GM23338 (cell line): ENCODE measurements around the gene PPP1R27. TPM values are rescaled to one million over a fixed set of nuclear protein-coding genes. Genes with fewer than 3 reads are reported as not detected.
A peak's percentile ranks its signal among the peaks of the same experiment; 100 is the strongest.

ENCODE experiments used
- ATAC-seq: fragments of 200-7000 bp; cut with Tn5 transposase; 3 replicates; pipeline ENCODE4 v1.9.1; 2020
- DNase-seq: peaks from one replicate; pipeline ENCODE4 v3.0.0-alpha.2; 2015; ENCODE audit warnings: low spot score
- H2AFZ ChIP-seq: fragments of 200-600 bp; sonication (generic); 2 replicates; pipeline ENCODE4 v1.8.0; 2016; ENCODE audit warnings: antibody characterized with exemption, mild to moderate bottlenecking, moderate library complexity
- H3F3A ChIP-seq: fragments of 200-600 bp; sonication (generic); replicated peaks from 2 replicates; pipeline ENCODE4 v1.8.0; 2017; ENCODE audit warnings: antibody characterized with exemption, mixed run types, low read depth
- H3K27ac ChIP-seq: fragments of 200-600 bp; sonication (generic); 2 replicates; pipeline ENCODE4 v1.6.1; 2016; ENCODE audit warnings: low read depth
- H3K27me3 ChIP-seq: fragments of 200-600 bp; sonication (generic); 2 replicates; pipeline ENCODE4 v1.8.0; 2016; ENCODE audit warnings: mild to moderate bottlenecking, mixed run types, moderate library complexity; ENCODE audit not compliant: insufficient read depth
- H3K36me3 ChIP-seq: fragments of 200-600 bp; sonication (generic); 2 replicates; pipeline ENCODE4 v1.8.0; 2016; ENCODE audit warnings: mild to moderate bottlenecking; ENCODE audit not compliant: insufficient read depth
- H3K4me1 ChIP-seq: fragments of 200-600 bp; sonication (generic); 2 replicates; pipeline ENCODE4 v1.8.0; 2016; ENCODE audit warnings: mild to moderate bottlenecking, moderate library complexity; ENCODE audit not compliant: insufficient read depth
- H3K4me2 ChIP-seq: fragments of 200-600 bp; sonication (generic); 2 replicates; pipeline ENCODE4 v1.7.1; 2017; ENCODE audit warnings: mixed run types
- H3K4me3 ChIP-seq: fragments of 200-600 bp; sonication (generic); 2 replicates; pipeline ENCODE4 v1.6.1; 2016; ENCODE audit warnings: mixed run types
- H3K79me2 ChIP-seq: fragments of 200-600 bp; sonication (generic); replicated peaks from 2 replicates; pipeline ENCODE4 v1.8.0; 2017; ENCODE audit warnings: mild to moderate bottlenecking; ENCODE audit not compliant: insufficient read depth
- H3K9me2 ChIP-seq: fragments of 200-600 bp; sonication (generic); 2 replicates; pipeline ENCODE4 v1.8.0; 2017; ENCODE audit not compliant: insufficient read depth
- H4K20me1 ChIP-seq: fragments of 200-600 bp; sonication (generic); replicated peaks from 2 replicates; pipeline ENCODE4 v1.8.0; 2017; ENCODE audit warnings: mild to moderate bottlenecking; ENCODE audit not compliant: insufficient read depth
- H3K27ac Mint-ChIP-seq: 2 replicates; pipeline ENCODE4 v1.8.0; 2020; ENCODE audit warnings: inconsistent platforms, mild to moderate bottlenecking, moderate library complexity, mixed read lengths
- H3K27me3 Mint-ChIP-seq: 3 replicates; pipeline ENCODE4 v1.8.0; 2022; ENCODE audit warnings: low read depth, mild to moderate bottlenecking, moderate library complexity, mixed read lengths, inconsistent platforms; ENCODE audit not compliant: insufficient read depth, poor library complexity
- H3K36me3 Mint-ChIP-seq: 3 replicates; pipeline ENCODE4 v1.8.0; 2021; ENCODE audit warnings: low read depth, mild to moderate bottlenecking, inconsistent platforms, moderate library complexity, mixed read lengths
- H3K4me1 Mint-ChIP-seq: 3 replicates; pipeline ENCODE4 v1.8.0; 2020; ENCODE audit warnings: mild to moderate bottlenecking, inconsistent platforms, mixed read lengths
- H3K4me3 Mint-ChIP-seq: 3 replicates; pipeline ENCODE4 v1.8.0; 2021; ENCODE audit warnings: moderate library complexity, mild to moderate bottlenecking, inconsistent platforms, mixed read lengths
- H3K9me3 Mint-ChIP-seq: 3 replicates; pipeline ENCODE4 v1.8.0; 2020; ENCODE audit warnings: moderate library complexity, mild to moderate bottlenecking, inconsistent platforms, mixed read lengths
- EZH2 ChIP-seq: fragments of 200-600 bp; sonication (generic); IDR thresholded peaks from one replicate; pipeline ENCODE4 v1.8.0; 2017; ENCODE audit warnings: antibody characterized with exemption, mild to moderate bottlenecking, low read depth; ENCODE audit not compliant: unreplicated experiment
- POLR2AphosphoS5 ChIP-seq: IDR thresholded peaks from 2 replicates; pipeline ENCODE4 v1.6.1; 2016; ENCODE audit warnings: antibody characterized with exemption, low read depth
- ZNF331 ChIP-seq: fragments of 250-450 bp; sonication (Bioruptor Pico); IDR thresholded peaks from 2 replicates; pipeline ENCODE4 v1.5.0; 2020; ENCODE audit warnings: low read depth, mild to moderate bottlenecking, moderate library complexity
- polyA plus RNA-seq: library from polyadenylated mRNA; unstranded; fragments of >200 nt; fragmentation: Nextera tagmentation; extraction: Ambion mirVana; gene quantifications from 2 replicates; pipeline ENCODE4 v1.2.1, GENCODE V29; 2016
- total RNA-seq: library from RNA; depleted of rRNA; stranded (reverse); fragments of >200 nt; shearing (Covaris generic); gene quantifications from 2 replicates; pipeline ENCODE4 v1.2.3, GENCODE V29; 2014
- TF ChIP-seq, protein P1 (sequence below): fragments of 250-450 bp; sonication (Bioruptor Pico); IDR thresholded peaks from 2 replicates; pipeline ENCODE4 v1.5.0; 2020; ENCODE audit warnings: mild to moderate bottlenecking, moderate library complexity
- TF ChIP-seq, protein P2 (sequence below): IDR thresholded peaks from one replicate; pipeline ENCODE4 v1.6.1; 2018; ENCODE audit warnings: antibody characterized with exemption; ENCODE audit not compliant: unreplicated experiment
- TF ChIP-seq, protein P3 (sequence below), 2 experiments: fragments of 200-600 bp in 1 of 2; sonication (generic) in 1 of 2; conservative IDR thresholded peaks; 2 replicates each; pipeline versions ENCODE4 v1.5.1 to v1.6.1; 2016 to 2017; ENCODE audit warnings: antibody characterized with exemption in 2 of 2, low read depth in 2 of 2, mild to moderate bottlenecking in 2 of 2, moderate library complexity in 1 of 2

Gene PPP1R27
- total and polyA plus RNA-seq, 2 experiments from 2014 or later: 0.65 TPM; not detected in 1

DNA sequence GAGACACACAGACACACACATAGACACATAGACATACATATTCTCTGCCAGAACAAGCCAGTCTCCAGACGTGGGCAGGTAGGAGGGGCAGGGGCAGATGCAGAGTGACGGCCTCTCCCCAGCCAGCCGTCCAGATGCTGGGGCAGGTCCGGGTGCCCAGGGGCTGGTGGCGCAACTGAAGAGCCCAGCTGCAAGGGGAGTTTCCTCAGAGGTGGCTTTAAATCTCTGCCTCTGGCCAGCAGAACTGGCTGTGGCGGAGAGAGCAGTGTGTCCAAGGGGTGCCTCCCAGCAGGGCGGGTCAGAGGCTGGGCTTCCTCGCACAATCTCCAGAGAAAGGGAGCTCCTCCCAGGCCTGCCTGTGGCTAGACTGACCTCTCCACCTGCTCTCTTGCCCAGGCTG lies 40.3 kb downstream of the PPP1R27 start:
- H3K4me2 ChIP-seq: no peak overlapping the region
- no peaks in the 10 kb centered on the region for H3K4me1 Mint-ChIP-seq
- H3K27ac ChIP-seq: no peak overlapping the region
- TF ChIP-seq, protein P1, sequence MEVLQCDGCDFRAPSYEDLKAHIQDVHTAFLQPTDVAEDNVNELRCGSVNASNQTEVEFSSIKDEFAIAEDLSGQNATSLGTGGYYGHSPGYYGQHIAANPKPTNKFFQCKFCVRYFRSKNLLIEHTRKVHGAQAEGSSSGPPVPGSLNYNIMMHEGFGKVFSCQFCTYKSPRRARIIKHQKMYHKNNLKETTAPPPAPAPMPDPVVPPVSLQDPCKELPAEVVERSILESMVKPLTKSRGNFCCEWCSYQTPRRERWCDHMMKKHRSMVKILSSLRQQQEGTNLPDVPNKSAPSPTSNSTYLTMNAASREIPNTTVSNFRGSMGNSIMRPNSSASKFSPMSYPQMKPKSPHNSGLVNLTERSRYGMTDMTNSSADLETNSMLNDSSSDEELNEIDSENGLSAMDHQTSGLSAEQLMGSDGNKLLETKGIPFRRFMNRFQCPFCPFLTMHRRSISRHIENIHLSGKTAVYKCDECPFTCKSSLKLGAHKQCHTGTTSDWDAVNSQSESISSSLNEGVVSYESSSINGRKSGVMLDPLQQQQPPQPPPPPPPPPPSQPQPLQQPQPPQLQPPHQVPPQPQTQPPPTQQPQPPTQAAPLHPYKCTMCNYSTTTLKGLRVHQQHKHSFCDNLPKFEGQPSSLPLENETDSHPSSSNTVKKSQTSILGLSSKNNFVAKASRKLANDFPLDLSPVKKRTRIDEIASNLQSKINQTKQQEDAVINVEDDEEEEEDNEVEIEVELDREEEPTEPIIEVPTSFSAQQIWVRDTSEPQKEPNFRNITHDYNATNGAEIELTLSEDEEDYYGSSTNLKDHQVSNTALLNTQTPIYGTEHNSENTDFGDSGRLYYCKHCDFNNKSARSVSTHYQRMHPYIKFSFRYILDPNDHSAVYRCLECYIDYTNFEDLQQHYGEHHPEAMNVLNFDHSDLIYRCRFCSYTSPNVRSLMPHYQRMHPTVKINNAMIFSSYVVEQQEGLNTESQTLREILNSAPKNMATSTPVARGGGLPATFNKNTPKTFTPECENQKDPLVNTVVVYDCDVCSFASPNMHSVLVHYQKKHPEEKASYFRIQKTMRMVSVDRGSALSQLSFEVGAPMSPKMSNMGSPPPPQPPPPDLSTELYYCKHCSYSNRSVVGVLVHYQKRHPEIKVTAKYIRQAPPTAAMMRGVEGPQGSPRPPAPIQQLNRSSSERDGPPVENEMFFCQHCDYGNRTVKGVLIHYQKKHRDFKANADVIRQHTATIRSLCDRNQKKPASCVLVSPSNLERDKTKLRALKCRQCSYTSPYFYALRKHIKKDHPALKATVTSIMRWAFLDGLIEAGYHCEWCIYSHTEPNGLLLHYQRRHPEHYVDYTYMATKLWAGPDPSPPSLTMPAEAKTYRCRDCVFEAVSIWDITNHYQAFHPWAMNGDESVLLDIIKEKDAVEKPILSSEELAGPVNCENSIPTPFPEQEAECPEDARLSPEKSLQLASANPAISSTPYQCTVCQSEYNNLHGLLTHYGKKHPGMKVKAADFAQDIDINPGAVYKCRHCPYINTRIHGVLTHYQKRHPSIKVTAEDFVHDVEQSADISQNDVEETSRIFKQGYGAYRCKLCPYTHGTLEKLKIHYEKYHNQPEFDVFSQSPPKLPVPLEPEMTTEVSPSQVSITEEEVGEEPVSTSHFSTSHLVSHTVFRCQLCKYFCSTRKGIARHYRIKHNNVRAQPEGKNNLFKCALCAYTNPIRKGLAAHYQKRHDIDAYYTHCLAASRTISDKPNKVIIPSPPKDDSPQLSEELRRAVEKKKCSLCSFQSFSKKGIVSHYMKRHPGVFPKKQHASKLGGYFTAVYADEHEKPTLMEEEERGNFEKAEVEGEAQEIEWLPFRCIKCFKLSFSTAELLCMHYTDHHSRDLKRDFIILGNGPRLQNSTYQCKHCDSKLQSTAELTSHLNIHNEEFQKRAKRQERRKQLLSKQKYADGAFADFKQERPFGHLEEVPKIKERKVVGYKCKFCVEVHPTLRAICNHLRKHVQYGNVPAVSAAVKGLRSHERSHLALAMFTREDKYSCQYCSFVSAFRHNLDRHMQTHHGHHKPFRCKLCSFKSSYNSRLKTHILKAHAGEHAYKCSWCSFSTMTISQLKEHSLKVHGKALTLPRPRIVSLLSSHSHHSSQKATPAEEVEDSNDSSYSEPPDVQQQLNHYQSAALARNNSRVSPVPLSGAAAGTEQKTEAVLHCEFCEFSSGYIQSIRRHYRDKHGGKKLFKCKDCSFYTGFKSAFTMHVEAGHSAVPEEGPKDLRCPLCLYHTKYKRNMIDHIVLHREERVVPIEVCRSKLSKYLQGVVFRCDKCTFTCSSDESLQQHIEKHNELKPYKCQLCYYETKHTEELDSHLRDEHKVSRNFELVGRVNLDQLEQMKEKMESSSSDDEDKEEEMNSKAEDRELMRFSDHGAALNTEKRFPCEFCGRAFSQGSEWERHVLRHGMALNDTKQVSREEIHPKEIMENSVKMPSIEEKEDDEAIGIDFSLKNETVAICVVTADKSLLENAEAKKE (CRISPR knock-in tag): no peak
- TF ChIP-seq EZH2 (no peak), POLR2AphosphoS5 (no peak), ZNF331 (CRISPR knock-in tag) (no peak)
- TF ChIP-seq, protein P2, sequence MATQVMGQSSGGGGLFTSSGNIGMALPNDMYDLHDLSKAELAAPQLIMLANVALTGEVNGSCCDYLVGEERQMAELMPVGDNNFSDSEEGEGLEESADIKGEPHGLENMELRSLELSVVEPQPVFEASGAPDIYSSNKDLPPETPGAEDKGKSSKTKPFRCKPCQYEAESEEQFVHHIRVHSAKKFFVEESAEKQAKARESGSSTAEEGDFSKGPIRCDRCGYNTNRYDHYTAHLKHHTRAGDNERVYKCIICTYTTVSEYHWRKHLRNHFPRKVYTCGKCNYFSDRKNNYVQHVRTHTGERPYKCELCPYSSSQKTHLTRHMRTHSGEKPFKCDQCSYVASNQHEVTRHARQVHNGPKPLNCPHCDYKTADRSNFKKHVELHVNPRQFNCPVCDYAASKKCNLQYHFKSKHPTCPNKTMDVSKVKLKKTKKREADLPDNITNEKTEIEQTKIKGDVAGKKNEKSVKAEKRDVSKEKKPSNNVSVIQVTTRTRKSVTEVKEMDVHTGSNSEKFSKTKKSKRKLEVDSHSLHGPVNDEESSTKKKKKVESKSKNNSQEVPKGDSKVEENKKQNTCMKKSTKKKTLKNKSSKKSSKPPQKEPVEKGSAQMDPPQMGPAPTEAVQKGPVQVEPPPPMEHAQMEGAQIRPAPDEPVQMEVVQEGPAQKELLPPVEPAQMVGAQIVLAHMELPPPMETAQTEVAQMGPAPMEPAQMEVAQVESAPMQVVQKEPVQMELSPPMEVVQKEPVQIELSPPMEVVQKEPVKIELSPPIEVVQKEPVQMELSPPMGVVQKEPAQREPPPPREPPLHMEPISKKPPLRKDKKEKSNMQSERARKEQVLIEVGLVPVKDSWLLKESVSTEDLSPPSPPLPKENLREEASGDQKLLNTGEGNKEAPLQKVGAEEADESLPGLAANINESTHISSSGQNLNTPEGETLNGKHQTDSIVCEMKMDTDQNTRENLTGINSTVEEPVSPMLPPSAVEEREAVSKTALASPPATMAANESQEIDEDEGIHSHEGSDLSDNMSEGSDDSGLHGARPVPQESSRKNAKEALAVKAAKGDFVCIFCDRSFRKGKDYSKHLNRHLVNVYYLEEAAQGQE: no peak
- TF ChIP-seq, protein P3, sequence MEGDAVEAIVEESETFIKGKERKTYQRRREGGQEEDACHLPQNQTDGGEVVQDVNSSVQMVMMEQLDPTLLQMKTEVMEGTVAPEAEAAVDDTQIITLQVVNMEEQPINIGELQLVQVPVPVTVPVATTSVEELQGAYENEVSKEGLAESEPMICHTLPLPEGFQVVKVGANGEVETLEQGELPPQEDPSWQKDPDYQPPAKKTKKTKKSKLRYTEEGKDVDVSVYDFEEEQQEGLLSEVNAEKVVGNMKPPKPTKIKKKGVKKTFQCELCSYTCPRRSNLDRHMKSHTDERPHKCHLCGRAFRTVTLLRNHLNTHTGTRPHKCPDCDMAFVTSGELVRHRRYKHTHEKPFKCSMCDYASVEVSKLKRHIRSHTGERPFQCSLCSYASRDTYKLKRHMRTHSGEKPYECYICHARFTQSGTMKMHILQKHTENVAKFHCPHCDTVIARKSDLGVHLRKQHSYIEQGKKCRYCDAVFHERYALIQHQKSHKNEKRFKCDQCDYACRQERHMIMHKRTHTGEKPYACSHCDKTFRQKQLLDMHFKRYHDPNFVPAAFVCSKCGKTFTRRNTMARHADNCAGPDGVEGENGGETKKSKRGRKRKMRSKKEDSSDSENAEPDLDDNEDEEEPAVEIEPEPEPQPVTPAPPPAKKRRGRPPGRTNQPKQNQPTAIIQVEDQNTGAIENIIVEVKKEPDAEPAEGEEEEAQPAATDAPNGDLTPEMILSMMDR (conservative IDR thresholded peaks at IDR 0.05; ENCODE audit: low read depth in 2 of 2): no peak
- no peak overlapping the region for H3K27ac Mint-ChIP-seq
- no peaks in the 10 kb centered on the region for H3K9me2 ChIP-seq
- no peaks in the 10 kb centered on the region for H3K4me1 ChIP-seq
- no peaks in the 10 kb centered on the region for H3K79me2 ChIP-seq
- no peaks in the 10 kb centered on the region for H3K36me3 ChIP-seq
- H3K9me3 Mint-ChIP-seq: peaks cover 9% of the 10 kb centered on the region
- no peak overlapping the region for H3K4me3 ChIP-seq
- H2AFZ ChIP-seq: no peak overlapping the region
- ATAC-seq: peak; percentile 89
- no peaks in the 10 kb centered on the region for H3K27me3 Mint-ChIP-seq
- H4K20me1 ChIP-seq: no peaks in the 10 kb centered on the region
- H3F3A ChIP-seq: peaks cover 15% of the 10 kb centered on the region
- no peak overlapping the region for H3K4me3 Mint-ChIP-seq
- H3K36me3 Mint-ChIP-seq: 0 out of 3 replicates have a peak, but pooled peaks cover 3% of the 10 kb centered on the region
- H3K27me3 ChIP-seq: 0 out of 2 replicates have a peak, but pooled peaks cover 2% of the 10 kb centered on the region
- DNase-seq: peak; percentile 24
